HL-60 (cell line): Measurements from ENCODE around the gene CRIP3.

Experiments
- DNase-seq, 2 experiments: peaks; one replicate each; pipeline ENCODE4 v3.0.0-alpha.2; 2010 to 2020; ENCODE audit warnings: low read depth in 1 of 2, low spot score in 1 of 2
- H3K27ac ChIP-seq: fragments of 250-450 bp; sonication (Bioruptor Pico); replicated peaks from 2 replicates; pipeline ENCODE4 v1.5.1; 2020; ENCODE audit warnings: mild to moderate bottlenecking, moderate library complexity
- H3K27me3 ChIP-seq: fragments of 250-450 bp; sonication (Bioruptor Pico); 2 replicates; pipeline ENCODE4 v1.5.1; 2021; ENCODE audit warnings: mild to moderate bottlenecking, moderate library complexity; ENCODE audit not compliant: insufficient read depth, poor library complexity, severe bottlenecking
- H3K4me3 ChIP-seq: replicated peaks from 2 replicates; pipeline ENCODE4 v1.5.1; 2011; ENCODE audit warnings: mild to moderate bottlenecking, control low read depth, low read length; ENCODE audit not compliant: insufficient read depth
- CTCF ChIP-seq: IDR thresholded peaks from one replicate; pipeline ENCODE4 v1.5.1; 2011; ENCODE audit warnings: low read length, control low read depth, inconsistent platforms; ENCODE audit not compliant: insufficient read depth
- GABPA ChIP-seq: IDR thresholded peaks from 2 replicates; pipeline ENCODE4 v1.6.1; 2012; ENCODE audit warnings: low read depth
- POLR2AphosphoS5 ChIP-seq: IDR thresholded peaks from 2 replicates; pipeline ENCODE4 v1.6.1; 2012; ENCODE audit warnings: low read depth
- REST ChIP-seq: IDR thresholded peaks from 2 replicates; pipeline ENCODE4 v1.6.1; 2012; ENCODE audit warnings: low read depth; ENCODE audit not compliant: insufficient replicate concordance
- SPI1 ChIP-seq: IDR thresholded peaks from 2 replicates; pipeline ENCODE4 v1.6.1; 2012; ENCODE audit warnings: low read depth, mild to moderate bottlenecking, borderline replicate concordance

Gene CRIP3

GRCh38 chr6:43283905-43284304, 24.7 kb downstream of the CRIP3 start:
- Histone ChIP-seq H3K27me3 (peaks cover 37% of the 10 kb centered on the region), H3K27ac (no peak overlapping the region), H3K4me3 (no peak overlapping the region)
- DNase-seq: no peak
- TF ChIP-seq POLR2AphosphoS5 (no peak), REST (no peak), GABPA (no peak), CTCF (no peak), SPI1 (no peak)

- no peak overlapping the region for H3K4me3 ChIP-seq
- no peak for DNase-seq
- no peak overlapping the region for H3K27ac ChIP-seq
- H3K27me3 ChIP-seq: peaks cover 37% of the 10 kb centered on the region
- TF ChIP-seq SPI1: no peak
- no peak for TF ChIP-seq GABPA
- TF ChIP-seq POLR2AphosphoS5: no peak
- TF ChIP-seq CTCF: no peak
- no peak for TF ChIP-seq REST
These were observed 25.1 kb downstream of the CRIP3 start for GRCh38 chr6:43283514-43283901.

GRCh38 chr6:43282636-43283513, 25.8 kb downstream of the CRIP3 start:
- H3K27me3 ChIP-seq: peaks cover 39% of the 10 kb centered on the region
- H3K27ac ChIP-seq: no peak overlapping the region
- H3K4me3 ChIP-seq: no peak overlapping the region
- no peak for DNase-seq
- TF ChIP-seq POLR2AphosphoS5 (no peak), CTCF (no peak), GABPA (no peak), SPI1 (no peak), REST (no peak)
